D341Med (cell line): ENCODE results near the gene MGAT5.

Experiments
- DNase-seq: peaks from one replicate; pipeline ENCODE4 v3.0.0; 2012; ENCODE audit warnings: low spot score

The MGAT5 gene

DNA sequence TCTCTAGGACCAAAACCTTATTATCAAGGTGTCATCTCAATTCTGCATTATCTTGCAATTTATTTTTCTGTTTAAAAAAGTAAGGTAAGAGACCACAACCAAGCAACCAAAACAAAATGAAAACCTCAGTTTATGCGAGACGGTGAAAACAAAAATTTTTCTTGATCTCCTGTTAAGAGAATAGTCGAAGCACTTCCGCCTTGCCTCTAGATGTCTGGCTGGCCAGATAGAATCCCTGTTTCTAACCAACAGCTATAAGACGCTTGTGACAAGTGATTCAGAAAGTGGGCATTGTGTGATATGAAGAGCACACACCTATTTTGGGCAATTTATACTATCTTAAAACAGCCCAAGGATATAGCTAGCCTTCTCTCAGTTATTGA, 51.2 kb downstream of the MGAT5 start:
- no peak for DNase-seq

GRCh38 chr2:134306521-134306920, 52.6 kb downstream of the MGAT5 start:
- no peak for DNase-seq

- DNase-seq, result no peak
Observed at GRCh38 chr2:134307334-134307733, 53.5 kb downstream of the MGAT5 start.

- no peak for DNase-seq
Observed at GRCh38 chr2:134308474-134309385, 54.9 kb downstream of the MGAT5 start.

- no peak for DNase-seq
Observed at GRCh38 chr2:134310107-134311079, 56.5 kb downstream of the MGAT5 start.

GRCh38 chr2:134312482-134312881, 58.6 kb downstream of the MGAT5 start:
- DNase-seq, result no peak

GRCh38 chr2:134314202-134314601, 60.3 kb downstream of the MGAT5 start:
- DNase-seq, result no peak

DNA sequence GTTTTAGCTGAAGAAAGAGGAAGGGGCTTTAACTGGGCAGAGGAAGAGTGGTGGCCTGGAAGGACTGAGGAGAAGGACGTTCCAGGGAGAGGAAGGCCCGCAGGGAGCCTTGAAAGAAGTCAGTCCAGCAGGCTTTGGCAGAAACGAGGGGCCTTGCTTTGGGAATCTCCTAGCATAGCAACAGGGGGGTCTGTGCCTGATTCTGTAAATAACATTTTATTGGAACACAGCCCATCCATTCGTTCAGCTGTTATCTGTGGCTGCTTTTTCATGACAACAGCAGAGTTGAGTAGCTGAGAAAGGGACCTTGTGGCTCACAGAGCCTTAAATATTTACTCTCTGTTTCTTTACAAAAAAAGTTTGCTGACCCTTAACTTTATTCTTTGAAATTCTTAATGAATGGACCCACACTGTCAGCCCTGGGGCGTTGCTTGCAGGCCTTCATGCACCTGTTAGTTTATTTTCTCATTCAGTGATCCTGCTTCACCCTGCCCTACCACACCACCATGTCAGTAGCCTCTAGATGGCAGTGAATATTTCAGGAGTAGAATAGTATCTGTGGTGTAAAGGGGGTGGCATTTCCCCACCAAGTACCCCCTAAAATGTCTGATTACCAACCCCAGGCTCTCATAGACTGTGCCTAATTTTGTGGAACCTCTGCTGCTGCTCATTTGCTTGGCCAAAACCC, 61.0 kb downstream of the MGAT5 start:
- no peak for DNase-seq

DNA sequence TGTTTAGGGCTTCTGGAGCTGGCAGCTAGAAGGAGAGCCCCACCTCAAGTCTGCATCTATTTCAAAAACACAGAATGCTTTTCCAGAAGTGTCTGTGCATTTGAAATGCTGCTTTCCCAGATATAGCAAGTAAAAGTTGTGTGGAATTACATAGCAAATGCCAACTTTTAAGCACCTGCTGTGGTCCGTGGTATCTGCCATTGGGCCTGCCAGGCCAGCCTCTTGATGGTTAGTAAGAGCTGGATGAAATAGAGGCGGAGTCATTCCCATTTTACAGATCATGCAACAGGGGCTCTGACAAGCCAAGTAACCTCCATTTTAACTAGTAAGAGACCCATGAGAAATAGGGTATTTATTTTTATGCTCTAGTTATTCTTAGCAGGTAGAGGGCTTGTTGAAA, 61.6 kb downstream of the MGAT5 start:
- DNase-seq, result no peak

- no peak for DNase-seq
Observed at GRCh38 chr2:134319596-134320254, 65.9 kb downstream of the MGAT5 start.

DNA sequence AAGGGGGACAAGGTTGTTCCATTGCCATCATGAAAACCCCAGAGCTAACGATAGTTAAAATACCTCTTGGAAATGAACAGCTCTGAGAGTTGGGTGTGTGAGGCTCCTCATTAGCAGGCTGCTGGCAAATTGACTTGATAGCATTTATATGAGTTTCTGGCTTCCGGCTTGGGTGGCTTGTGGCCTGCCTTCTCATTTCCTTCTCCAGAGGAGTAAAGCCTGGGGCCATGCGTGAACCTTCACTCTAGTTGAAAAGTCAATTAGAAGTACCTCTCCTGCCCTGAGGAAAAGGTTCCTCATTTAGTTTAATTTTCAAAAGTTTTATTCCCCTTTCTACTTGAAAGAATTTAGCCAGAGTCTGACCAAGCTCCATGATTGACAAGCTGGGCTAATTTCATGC, 67.1 kb downstream of the MGAT5 start:
- DNase-seq, result no peak

DNA sequence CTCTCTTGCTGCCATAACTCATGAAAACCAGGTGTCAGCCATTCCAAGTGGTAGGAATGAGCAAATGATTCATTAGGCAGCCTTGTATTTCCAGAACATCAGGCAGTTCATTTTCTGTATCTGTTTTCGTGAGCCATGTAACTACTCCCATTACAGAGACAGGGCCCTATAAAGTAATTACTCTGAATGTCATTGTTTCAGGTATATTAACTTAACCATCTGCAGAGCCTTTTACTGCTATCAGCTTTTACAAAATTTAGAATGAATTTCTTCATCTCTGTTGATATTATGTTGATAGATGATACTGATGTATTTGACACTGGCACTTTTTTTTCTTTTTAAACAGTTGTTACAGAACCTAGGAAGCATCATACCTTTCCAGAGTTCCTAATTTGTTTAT, 69.9 kb downstream of the MGAT5 start:
- DNase-seq, result no peak

DNA sequence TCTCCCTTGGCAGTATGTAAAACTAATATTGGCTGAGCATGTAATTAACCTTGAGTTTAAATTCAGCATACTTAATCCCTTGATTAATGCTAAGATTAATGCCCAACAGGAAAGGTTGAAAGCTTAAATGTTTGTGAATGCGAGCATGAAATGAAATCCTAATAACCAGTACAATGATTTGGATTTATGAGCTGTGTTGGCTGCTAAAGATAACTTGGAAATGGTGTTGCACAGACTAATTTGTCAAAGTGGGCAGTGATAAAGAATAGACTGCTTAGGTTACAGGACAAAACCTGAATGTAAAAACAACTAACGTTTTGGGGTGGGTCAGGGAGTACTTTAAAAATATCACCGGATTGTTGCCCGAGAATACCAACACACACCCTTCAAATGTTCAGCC, 70.6 kb downstream of the MGAT5 start:
- DNase-seq, result no peak

DNA sequence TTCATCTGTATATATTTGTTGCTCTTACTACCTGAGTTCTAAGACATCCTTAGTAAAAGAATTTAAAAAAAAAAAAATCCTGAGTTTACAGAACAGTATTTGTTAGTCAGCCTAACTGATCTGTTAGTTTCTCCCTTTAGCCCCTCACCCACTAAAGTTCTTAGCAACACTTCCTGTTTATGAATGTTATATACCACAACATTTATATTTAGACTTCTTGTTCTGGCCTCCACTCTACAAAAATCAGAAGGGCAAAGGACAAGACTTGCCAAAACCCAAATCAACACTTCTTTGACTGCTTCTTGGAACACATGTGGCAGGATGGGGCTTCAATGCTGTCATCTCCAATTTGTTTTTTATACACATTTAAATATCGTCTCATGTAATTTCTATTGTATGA, 71.1 kb downstream of the MGAT5 start:
- no peak for DNase-seq

DNA sequence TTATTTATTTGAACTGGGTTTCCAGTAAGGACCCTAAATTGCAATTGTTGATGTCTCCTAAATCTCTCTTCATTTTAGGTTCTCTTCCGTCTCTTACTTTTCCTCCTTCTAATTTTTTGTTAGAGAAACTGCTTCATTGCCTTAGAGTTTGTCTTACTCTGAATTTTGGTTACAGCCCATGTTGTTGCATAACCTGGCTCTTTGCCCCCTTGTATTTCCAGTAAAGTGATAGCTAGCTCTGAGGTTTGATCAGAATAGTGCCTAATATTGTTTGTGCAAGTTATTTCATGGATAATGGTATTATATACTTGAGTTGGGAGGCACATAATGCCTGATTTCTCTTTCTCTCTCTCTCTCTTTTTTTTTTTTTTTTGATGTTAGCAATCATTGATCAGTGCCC, 71.8 kb downstream of the MGAT5 start:
- DNase-seq, result no peak

GRCh38 chr2:134327367-134327766, 73.5 kb downstream of the MGAT5 start:
- no peak for DNase-seq

GRCh38 chr2:134331081-134331480, 77.2 kb downstream of the MGAT5 start:
- DNase-seq, result no peak

GRCh38 chr2:134333646-134334189, 79.8 kb downstream of the MGAT5 start:
- no peak for DNase-seq

- no peak for DNase-seq
Observed at GRCh38 chr2:134334542-134335353, 80.9 kb downstream of the MGAT5 start.

DNA sequence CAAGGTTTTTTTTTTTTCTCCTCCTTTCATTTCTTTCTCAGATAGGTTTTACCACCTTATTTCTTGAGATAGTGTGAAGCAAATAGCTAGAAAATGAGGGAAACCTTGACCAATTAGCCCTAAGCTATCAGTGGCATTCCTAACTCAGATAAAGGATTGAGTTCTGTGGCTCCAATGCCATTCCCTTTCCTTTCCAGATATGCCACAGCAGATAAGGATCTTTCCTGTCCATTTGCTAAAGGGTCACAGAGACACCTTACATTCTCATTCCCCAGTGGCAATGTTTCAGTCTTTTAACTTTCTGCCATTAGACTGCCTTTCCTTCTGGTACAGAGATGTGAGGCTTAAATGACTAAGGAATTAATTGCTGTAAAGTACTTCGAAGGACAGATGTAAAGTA, 81.7 kb downstream of the MGAT5 start:
- no peak for DNase-seq

DNA sequence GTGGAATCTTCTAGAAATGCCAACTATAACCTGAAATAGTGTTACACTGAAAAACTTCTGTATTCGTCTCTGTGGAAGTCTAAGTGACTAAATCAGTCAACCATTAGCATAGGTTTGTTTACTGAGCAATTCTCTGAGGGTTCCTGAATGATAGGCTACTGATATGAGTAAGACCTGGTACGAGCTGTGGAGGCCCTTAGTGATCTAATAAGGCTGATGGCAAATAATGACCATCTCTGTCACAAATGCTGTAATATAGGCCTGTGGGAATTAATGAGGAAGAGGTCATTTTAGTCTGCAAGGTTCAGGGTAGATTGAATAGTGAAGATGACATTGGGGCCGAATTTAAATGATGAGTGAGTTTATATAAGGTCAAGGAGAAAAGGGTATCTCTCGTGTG, 82.5 kb downstream of the MGAT5 start:
- DNase-seq, result no peak
